Measurements from ENCODE around the gene CACNB2. TPM values are rescaled to one million over a fixed set of nuclear protein-coding genes. Genes with fewer than 3 reads are reported as not detected.

Gene CACNB2
- total RNA-seq, 1 donor: 1.3 TPM

DNA sequence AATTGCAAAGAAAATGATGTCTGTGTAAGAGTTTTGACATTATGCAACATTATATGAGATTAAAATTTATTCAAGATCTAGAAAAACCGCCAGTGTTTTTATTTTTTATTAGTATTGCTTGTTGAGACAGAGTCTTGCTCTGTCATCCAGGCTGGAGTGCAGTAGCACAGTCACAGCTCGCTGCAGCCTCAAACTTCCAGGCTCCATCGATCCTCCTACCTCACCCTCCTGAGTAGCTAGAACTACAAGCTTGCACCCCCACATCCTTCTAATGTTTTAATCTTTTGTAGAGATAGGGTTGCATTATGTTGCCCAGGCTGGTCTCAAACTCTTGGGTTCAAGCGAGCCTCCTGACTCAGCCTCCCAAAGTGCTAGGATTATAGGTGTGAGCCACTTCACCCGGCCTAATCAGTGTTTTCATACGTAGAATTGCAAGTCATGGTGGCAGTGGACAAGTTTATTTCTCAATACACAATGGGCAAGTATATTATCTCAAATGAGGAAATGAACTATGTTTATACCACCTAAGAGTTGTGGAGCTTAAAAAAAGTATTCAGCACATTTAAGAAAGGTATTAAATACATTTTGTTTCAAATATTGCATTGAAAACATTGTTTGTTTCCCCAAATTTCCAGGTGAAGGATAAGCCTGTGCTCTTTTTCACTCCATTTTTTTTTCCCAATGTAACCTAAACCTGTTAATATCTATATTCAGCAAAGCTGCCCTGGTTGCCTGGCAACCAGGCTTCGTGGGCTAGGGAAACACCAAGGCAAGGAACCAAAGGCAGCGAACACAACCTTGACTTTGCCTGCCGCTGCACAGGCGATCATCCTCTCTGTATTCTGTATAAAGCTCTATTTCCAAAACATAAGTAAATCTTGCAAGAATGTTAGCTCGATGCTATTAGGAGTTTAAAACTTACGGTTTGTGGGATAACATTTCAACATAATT, 163.9 kb downstream of the CACNB2 start:
- TF ChIP-seq, protein P1, sequence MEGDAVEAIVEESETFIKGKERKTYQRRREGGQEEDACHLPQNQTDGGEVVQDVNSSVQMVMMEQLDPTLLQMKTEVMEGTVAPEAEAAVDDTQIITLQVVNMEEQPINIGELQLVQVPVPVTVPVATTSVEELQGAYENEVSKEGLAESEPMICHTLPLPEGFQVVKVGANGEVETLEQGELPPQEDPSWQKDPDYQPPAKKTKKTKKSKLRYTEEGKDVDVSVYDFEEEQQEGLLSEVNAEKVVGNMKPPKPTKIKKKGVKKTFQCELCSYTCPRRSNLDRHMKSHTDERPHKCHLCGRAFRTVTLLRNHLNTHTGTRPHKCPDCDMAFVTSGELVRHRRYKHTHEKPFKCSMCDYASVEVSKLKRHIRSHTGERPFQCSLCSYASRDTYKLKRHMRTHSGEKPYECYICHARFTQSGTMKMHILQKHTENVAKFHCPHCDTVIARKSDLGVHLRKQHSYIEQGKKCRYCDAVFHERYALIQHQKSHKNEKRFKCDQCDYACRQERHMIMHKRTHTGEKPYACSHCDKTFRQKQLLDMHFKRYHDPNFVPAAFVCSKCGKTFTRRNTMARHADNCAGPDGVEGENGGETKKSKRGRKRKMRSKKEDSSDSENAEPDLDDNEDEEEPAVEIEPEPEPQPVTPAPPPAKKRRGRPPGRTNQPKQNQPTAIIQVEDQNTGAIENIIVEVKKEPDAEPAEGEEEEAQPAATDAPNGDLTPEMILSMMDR (IDR thresholded peaks at IDR 0.05; ENCODE audit: insufficient read depth, low read depth, low read length): no peak
- no peak overlapping the region for H3K4me3 ChIP-seq (ENCODE audit: low read depth, low read length)
- DNase-seq (ENCODE audit: low read depth): no peak

DNA sequence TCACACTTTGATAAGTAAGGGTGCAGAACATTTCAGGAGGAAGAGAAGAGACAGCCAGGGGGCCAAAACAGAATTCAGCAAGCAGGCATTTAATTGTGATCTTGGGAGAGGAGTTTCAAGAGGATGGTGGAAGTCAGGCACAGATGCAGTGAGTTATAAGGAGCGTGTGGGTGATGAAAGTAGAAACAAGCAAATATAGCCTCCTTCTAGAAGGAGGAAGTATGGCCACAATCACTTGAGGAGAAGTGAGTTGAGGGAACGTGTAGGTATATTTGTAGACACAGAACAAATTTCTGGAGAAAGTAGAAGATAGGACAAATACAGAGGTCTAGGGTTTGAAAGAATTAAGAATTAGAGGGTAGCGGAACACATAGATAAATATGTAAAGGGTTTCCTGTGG, 165.8 kb downstream of the CACNB2 start:
- DNase-seq (ENCODE audit: low read depth): no peak
- no peak overlapping the region for H3K4me3 ChIP-seq (ENCODE audit: low read depth, low read length)
- TF ChIP-seq, protein P1 (IDR thresholded peaks at IDR 0.05; ENCODE audit: insufficient read depth, low read depth, low read length): no peak

DNA sequence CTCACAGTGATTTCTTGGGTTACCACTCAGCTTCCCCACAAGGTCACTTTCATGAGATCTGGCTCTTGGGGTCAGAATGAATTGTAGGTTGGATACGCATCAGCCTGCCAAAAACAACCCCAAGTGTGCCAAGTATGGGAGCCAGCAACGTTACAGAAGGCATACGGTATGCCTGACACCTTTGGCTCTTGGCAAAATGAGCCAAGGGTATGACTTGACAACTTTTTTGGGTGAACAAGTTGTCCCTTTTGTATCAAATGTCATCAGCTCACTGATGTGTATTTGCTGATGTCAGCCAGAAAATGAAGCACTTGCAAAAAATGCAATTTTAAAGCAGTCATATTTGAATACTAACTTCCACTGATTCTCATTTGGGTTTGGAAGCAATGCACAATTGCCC, 168.4 kb downstream of the CACNB2 start:
- H3K4me3 ChIP-seq (ENCODE audit: low read depth, low read length): no peak overlapping the region
- DNase-seq (ENCODE audit: low read depth): no peak
- TF ChIP-seq, protein P1 (IDR thresholded peaks at IDR 0.05; ENCODE audit: insufficient read depth, low read depth, low read length): no peak

DNA sequence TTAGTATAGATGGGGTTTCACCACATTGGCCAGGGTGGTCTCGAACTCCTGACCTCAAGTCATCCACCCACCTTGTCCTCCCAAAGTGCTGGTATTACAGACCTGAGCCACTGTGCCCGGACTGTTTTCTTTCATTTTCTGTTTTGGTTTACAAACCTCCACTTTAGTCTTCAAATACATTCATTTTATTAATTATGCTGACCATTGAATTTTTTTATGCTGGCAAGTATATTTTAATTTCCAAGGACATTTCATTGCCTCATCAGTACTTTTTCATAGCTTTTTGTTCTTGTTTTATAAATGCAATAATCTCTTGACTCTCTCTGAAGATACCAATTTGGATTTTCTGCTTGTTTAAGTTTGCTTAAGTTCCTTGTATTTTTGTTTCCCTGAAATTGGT, 170.5 kb downstream of the CACNB2 start:
- no peak for DNase-seq (ENCODE audit: low read depth)
- H3K4me3 ChIP-seq (ENCODE audit: low read depth, low read length): no peak overlapping the region
- TF ChIP-seq, protein P1 (IDR thresholded peaks at IDR 0.05; ENCODE audit: insufficient read depth, low read depth, low read length): no peak

DNA sequence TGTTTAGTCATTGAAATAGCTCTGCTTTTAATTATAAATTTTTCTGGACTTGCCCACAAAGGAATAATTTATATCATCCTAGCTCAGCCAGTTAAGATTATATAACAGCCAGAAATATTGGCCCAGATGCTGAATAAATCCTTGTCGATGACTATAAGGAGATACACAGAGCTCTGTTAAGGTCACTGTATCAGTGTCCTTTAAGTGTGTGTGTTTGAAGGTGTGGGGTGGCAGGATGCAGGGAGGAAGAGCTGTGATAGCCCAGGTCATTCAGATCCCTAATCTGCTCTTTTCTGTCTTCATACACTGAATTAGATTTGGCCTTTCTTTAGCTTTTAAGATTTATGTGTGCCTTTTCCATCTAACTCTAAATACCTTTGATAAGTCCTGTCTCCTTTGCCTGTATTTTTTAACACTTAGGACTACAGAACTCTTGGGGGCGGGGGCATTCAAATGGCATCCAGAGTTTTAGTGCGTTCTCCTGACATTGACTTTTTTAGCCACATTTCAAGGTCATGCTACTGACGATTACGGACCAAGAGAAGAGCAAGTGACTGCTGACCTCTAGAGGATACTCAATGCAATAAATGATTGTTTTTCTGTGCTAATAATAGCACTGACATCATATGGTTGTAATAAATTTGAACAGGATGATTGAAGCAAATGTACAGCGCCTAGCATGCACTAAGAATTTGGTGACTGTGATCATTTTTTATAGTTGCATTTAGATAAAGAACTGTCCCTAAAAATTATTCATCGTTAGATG, 172.3 kb downstream of the CACNB2 start:
- DNase-seq (ENCODE audit: low read depth): peak; percentile 32
- TF ChIP-seq, protein P1 (IDR thresholded peaks at IDR 0.05; ENCODE audit: insufficient read depth, low read depth, low read length): peak; percentile 26
- no peak overlapping the region for H3K4me3 ChIP-seq (ENCODE audit: low read depth, low read length)

DNA sequence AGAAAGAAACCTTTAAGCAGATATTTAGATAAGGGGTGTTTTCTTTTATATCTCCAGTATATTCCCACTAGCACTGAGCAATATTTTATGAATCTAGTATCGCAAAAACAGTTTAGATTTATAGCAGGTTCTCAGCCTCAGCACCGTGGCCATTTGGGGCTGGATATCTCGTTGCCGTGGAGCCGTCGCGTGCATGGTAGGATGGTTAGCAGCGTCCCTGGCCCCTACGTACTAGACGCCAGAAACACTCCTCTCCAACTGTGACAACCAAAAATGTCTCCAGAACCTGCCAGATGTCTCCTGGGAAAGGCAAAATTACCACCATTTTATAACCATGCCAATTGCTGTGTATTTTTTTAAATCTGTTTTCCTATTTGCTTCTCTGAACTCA, 172.9 kb downstream of the CACNB2 start:
- DNase-seq (ENCODE audit: low read depth): no peak
- no peak overlapping the region for H3K4me3 ChIP-seq (ENCODE audit: low read depth, low read length)
- TF ChIP-seq, protein P1 (IDR thresholded peaks at IDR 0.05; ENCODE audit: insufficient read depth, low read depth, low read length): no peak

Measured in fibroblast of villous mesenchyme (primary cell).